SK-N-SH treated with all-trans-retinoic acid at 6 μM for 48 hours (cell line): Measurements from ENCODE around the gene GDF9.

Experiments
- ATAC-seq: fragments of 200-7000 bp; cut with Tn5 transposase; 3 replicates; pipeline ENCODE4 v1.9.1; 2020; ENCODE audit warnings: mild to moderate bottlenecking, moderate library complexity
- ARNTL ChIP-seq: fragments of 450-650 bp; formaldehyde crosslinking; IDR thresholded peaks from 2 replicates; pipeline ENCODE4 v1.5.0; 2020; ENCODE audit warnings: low read depth, mild to moderate bottlenecking, moderate library complexity, borderline replicate concordance
- BACH2 ChIP-seq: fragments of 250-450 bp; sonication (Bioruptor Pico); IDR thresholded peaks from 2 replicates; pipeline ENCODE4 v1.9.0; 2021; ENCODE audit warnings: mild to moderate bottlenecking, borderline replicate concordance
- CREB5 ChIP-seq: fragments of 250-450 bp; sonication (Bioruptor Pico); IDR thresholded peaks from 2 replicates; pipeline ENCODE4 v1.5.1; 2020; ENCODE audit warnings: low read depth, mild to moderate bottlenecking, moderate library complexity
- CSDC2 ChIP-seq: fragments of 250-450 bp; sonication (Bioruptor Pico); IDR thresholded peaks from 2 replicates; pipeline ENCODE4 v1.5.0; 2020; ENCODE audit warnings: mild to moderate bottlenecking, moderate library complexity
- CSRNP3 ChIP-seq: fragments of 250-450 bp; sonication (Bioruptor Pico); IDR thresholded peaks from 2 replicates; pipeline ENCODE4 v1.5.1; 2021; ENCODE audit warnings: mild to moderate bottlenecking, moderate library complexity
- GLIS3 ChIP-seq: fragments of 250-450 bp; sonication (Bioruptor Pico); IDR thresholded peaks from 2 replicates; pipeline ENCODE4 v1.5.0; 2020; ENCODE audit warnings: mild to moderate bottlenecking, moderate library complexity
- ISL1 ChIP-seq: fragments of 250-450 bp; sonication (Bioruptor Pico); IDR thresholded peaks from 2 replicates; pipeline ENCODE4 v2.1.2; 2022; ENCODE audit warnings: mild to moderate bottlenecking, moderate library complexity
- OSR1 ChIP-seq: fragments of 250-450 bp; sonication (Bioruptor Pico); IDR thresholded peaks from 2 replicates; pipeline ENCODE4 v1.8.0; 2022; ENCODE audit warnings: moderate library complexity, mild to moderate bottlenecking, inconsistent platforms
- PATZ1 ChIP-seq: fragments of 250-450 bp; sonication (Bioruptor Pico); IDR thresholded peaks from 2 replicates; pipeline ENCODE4 v1.8.0; 2020; ENCODE audit warnings: mild to moderate bottlenecking, moderate library complexity, borderline replicate concordance
- POU6F1 ChIP-seq: fragments of 250-450 bp; sonication (Bioruptor Pico); IDR thresholded peaks from 2 replicates; pipeline ENCODE4 v1.8.0; 2021; ENCODE audit warnings: low read depth, mild to moderate bottlenecking, moderate library complexity, borderline replicate concordance
- PPARA ChIP-seq: fragments of 250-450 bp; sonication (Bioruptor Pico); IDR thresholded peaks from 2 replicates; pipeline ENCODE4 v1.5.0; 2020; ENCODE audit warnings: mild to moderate bottlenecking, borderline replicate concordance
- RARB ChIP-seq: fragments of 250-450 bp; sonication (Bioruptor Pico); IDR thresholded peaks from 2 replicates; pipeline ENCODE4 v1.8.0; 2021; ENCODE audit warnings: mild to moderate bottlenecking, moderate library complexity
- SNAI2 ChIP-seq: fragments of 250-450 bp; sonication (Bioruptor Pico); IDR thresholded peaks from 2 replicates; pipeline ENCODE4 v1.5.0; 2020; ENCODE audit warnings: mild to moderate bottlenecking, moderate library complexity
- TCF4 ChIP-seq: fragments of 250-450 bp; sonication (Bioruptor Pico); IDR thresholded peaks from 2 replicates; pipeline ENCODE4 v1.8.0; 2021; ENCODE audit warnings: mild to moderate bottlenecking, moderate library complexity, borderline replicate concordance
- TSHZ2 ChIP-seq: fragments of 250-450 bp; sonication (Bioruptor Pico); IDR thresholded peaks from 2 replicates; pipeline ENCODE4 v1.5.0; 2020; ENCODE audit warnings: mild to moderate bottlenecking, moderate library complexity
- ZFP3 ChIP-seq: fragments of 250-450 bp; sonication (Bioruptor Pico); IDR thresholded peaks from 2 replicates; pipeline ENCODE4 v1.5.0; 2020; ENCODE audit warnings: mild to moderate bottlenecking, moderate library complexity
- ZFP30 ChIP-seq: fragments of 450-650 bp; formaldehyde crosslinking; IDR thresholded peaks from 2 replicates; pipeline ENCODE4 v1.5.0; 2022; ENCODE audit warnings: mild to moderate bottlenecking, moderate library complexity
- ZNF565 ChIP-seq: fragments of 450-650 bp; formaldehyde crosslinking; conservative IDR thresholded peaks from 2 replicates; pipeline ENCODE4 v1.5.0; 2020; ENCODE audit warnings: low read depth, mild to moderate bottlenecking, moderate library complexity
- ZNF70 ChIP-seq: fragments of 450-650 bp; formaldehyde crosslinking; IDR thresholded peaks from 2 replicates; pipeline ENCODE4 v1.5.0; 2020; ENCODE audit warnings: mild to moderate bottlenecking, moderate library complexity
- ZNF8 ChIP-seq: fragments of 450-650 bp; formaldehyde crosslinking; IDR thresholded peaks from 2 replicates; pipeline ENCODE4 v1.5.0; 2020; ENCODE audit warnings: mild to moderate bottlenecking, moderate library complexity

GDF9 gene

GRCh38 chr5:132876020-132876759, 9.9 kb upstream of the GDF9 start:
- no peak for TF ChIP-seq ISL1 (CRISPR knock-in tag)
- no peak for TF ChIP-seq PATZ1 (CRISPR knock-in tag)
- TF ChIP-seq POU6F1 = no peak
- no peak for TF ChIP-seq RARB (CRISPR knock-in tag)
- TF ChIP-seq ARNTL (CRISPR knock-in tag) = no peak
- no peak for TF ChIP-seq ZNF8 (CRISPR knock-in tag)
- TF ChIP-seq GLIS3 (CRISPR knock-in tag) = no peak
- TF ChIP-seq TSHZ2 (CRISPR knock-in tag) = no peak
- TF ChIP-seq TCF4 (CRISPR knock-in tag) = no peak
- no peak for TF ChIP-seq CREB5
- TF ChIP-seq PPARA (CRISPR knock-in tag) = no peak
- TF ChIP-seq CSDC2 (CRISPR knock-in tag) = no peak
- no peak for TF ChIP-seq SNAI2 (CRISPR knock-in tag)
- no peak for ATAC-seq

DNA sequence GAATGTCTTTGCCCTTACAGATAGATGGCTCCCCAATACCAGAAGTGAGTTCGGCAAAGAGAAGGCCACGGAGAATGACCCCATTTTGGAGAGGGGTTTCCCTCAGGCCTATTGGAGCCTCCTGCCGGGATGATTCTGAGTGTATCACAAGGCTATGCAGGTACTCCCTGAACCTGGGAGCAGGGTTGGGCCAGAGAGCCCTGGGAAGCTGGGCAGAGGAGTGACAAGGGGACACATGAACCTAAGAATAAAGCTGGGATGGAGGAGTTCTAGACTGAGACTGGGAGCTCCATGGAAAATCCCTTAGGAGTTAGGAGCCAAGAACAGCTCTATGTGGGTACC, 7.6 kb upstream of the GDF9 start:
- ATAC-seq = no peak
- no peak for TF ChIP-seq GLIS3 (CRISPR knock-in tag)
- TF ChIP-seq TCF4 (CRISPR knock-in tag) = no peak
- no peak for TF ChIP-seq ZNF70 (CRISPR knock-in tag)
- no peak for TF ChIP-seq CSDC2 (CRISPR knock-in tag)
- no peak for TF ChIP-seq ISL1 (CRISPR knock-in tag)
- no peak for TF ChIP-seq OSR1 (CRISPR knock-in tag)
- TF ChIP-seq BACH2 (CRISPR knock-in tag) = no peak
- TF ChIP-seq ZFP3 = no peak
- no peak for TF ChIP-seq PATZ1 (CRISPR knock-in tag)
- TF ChIP-seq ZFP30 (CRISPR knock-in tag) = no peak
- TF ChIP-seq PPARA (CRISPR knock-in tag) = no peak
- no peak for TF ChIP-seq POU6F1
- TF ChIP-seq SNAI2 (CRISPR knock-in tag) = no peak
- TF ChIP-seq TSHZ2 (CRISPR knock-in tag) = no peak
- no peak for TF ChIP-seq CSRNP3
- TF ChIP-seq RARB (CRISPR knock-in tag) = no peak
- TF ChIP-seq ZNF565 = no peak
- TF ChIP-seq ZNF8 (CRISPR knock-in tag) = no peak
- no peak for TF ChIP-seq CREB5
